ENCODE data around the gene NCKAP5.

Gene NCKAP5

DNA sequence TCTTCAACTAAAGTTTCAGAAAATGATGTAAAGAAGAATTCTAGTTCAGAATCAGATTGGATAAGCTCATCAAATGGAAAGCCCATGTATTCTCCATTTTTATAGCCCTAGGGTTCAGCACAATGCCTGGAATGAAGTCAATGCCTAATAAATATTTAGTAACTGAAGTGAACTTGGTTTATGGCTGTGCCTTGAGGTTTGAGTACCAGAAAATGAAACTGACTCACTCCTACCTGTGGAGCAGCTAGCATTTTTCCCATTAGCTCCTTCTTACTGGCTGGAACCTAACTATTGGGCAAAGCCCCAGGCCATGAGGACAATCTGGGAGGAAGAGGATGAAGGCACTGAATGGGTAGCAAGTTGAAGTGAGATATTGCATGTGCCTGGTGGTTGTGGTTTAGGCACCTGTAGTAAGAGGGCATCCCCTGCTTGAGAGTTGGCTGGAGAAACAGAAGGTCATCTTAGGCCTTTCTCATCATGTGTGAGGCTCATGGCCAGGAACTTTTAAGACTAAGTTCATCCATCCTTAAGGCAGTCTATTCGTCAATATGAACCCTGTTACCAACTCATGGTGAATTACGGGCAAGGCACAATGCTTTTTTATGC lies 813.3 kb downstream of the NCKAP5 start:
- no peak for DNase-seq (ENCODE audit: low spot score)

DNA sequence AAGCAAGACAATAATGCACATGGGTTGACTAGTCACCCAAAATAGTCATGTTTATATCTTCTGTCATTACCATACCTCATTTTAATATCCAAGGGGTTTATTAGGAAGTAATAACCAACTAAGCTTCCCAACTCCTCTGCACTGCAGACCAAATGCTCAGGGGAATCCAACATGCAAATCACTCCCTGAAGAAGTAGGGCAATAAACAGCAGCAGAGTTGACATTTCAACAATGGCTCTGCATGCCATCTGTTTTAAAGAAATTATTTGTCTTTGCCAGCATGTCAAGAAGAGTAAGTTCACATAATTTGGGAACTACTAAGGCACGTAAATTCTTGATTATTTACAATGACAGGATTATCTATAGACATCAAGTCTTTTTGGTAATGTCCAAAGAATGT lies 813.9 kb downstream of the NCKAP5 start:
- no peak for DNase-seq (ENCODE audit: low spot score)

DNA sequence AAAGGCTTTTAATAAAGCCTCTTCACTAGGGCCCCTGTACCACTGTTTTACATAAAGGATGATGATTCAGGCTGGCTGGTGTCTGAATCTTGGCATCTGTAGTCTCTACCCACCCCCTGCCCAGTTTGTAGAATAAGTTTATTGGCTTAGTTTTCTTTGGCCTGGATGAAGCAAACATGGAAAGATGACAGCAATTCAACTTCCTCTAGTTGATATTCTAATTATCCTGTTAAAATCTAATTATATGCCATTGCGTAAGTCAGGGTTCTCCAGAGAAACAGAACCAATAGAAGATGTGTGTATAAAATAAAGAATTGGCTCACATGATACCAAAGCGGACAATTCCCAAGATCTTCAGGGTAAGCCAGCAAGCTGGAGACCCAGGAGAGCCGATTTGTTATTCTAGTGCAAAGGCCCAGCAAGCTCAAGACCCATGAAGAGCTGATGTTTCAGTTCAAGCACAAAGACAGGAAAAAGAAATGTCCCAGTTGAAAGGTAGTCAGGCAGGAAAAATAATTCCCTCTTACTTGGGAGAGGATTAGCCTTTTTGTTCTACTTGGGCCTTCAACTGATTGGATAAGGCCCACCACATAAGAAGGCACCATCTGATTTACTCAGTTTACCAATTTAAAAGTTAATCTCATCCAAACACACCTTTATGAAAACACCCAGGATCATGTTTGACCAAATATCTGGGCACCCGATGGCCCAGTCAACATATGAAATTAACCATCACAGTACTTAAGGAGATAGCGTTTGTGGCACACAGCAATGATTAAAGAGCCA lies 815.6 kb downstream of the NCKAP5 start:
- DNase-seq (ENCODE audit: low spot score): no peak

DNA sequence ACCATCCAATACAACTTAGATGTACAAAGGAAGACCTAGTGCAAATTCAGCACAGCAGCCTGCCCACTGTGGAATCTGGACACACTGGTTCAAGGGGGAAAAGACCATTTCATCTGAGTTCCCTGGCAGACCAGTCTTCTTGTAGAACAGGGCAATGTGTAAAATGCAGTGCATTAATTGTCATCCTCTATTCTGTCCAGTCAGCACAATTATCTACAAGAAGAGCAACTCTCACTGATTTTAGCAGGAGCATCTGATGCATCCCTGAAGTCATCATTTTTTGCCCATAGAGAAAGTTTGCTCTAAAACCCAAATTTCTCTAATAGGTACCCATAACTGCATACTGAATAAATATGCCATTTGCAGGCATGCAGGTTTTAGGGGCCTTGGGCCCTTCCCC lies 816.4 kb downstream of the NCKAP5 start:
- no peak for DNase-seq (ENCODE audit: low spot score)

DNA sequence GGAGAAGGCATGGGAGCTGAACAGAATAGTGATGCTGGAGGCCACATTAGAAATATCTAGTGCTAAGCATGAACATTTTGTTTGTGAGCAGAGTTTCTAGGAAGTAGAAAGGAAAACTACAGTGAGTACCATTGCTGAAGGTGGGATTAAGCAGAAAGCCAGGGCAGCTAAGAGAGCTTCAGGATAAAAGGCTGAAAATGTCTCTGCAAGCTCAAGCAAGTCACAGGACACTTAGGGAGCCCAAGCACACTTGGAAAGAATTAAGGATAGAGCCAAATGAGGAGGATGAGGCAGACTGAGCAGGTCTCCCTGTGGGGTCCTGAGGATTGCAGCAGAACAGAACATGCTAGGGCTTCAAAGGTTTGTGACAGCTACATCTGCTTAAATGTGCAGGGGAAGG lies 817.7 kb downstream of the NCKAP5 start:
- DNase-seq (ENCODE audit: low spot score): no peak

DNA sequence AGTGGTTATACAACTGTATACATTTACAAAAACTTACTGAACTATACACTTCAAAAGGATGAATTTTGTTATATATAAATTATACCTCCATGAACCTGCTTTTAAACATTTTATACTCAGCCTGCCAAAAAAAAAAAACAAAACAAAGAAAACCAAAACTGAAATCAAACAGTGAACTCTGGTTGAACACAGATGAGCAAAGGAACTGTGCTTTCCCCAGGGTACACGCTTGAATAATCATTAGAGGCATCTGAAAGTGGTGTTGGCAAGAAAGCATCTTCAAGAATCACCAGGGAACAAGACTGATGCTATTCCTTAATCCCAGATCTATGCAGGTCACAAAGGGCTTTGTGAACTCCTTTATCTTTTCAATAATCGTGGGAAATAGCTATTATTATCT lies 821.2 kb downstream of the NCKAP5 start:
- DNase-seq (ENCODE audit: low spot score): no peak

DNA sequence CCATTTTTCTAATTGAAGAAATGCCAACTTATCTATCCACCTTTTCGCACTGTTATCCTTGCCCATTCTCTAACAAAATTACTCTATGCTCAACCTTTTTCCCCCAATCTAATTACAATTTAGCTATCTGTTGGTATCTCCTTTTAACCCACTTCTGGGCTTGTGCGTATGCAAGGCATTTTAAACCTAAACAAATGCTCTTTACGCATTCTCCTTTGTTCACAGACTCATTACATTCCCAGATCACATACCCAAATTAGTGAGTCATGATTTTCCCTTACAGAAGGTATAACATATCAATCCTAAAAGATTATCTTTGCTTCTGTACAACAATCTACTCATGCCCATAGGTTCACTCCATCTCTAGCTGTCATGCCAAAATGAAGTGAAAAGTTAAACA lies 826.5 kb downstream of the NCKAP5 start:
- no peak for DNase-seq (ENCODE audit: low spot score)

DNA sequence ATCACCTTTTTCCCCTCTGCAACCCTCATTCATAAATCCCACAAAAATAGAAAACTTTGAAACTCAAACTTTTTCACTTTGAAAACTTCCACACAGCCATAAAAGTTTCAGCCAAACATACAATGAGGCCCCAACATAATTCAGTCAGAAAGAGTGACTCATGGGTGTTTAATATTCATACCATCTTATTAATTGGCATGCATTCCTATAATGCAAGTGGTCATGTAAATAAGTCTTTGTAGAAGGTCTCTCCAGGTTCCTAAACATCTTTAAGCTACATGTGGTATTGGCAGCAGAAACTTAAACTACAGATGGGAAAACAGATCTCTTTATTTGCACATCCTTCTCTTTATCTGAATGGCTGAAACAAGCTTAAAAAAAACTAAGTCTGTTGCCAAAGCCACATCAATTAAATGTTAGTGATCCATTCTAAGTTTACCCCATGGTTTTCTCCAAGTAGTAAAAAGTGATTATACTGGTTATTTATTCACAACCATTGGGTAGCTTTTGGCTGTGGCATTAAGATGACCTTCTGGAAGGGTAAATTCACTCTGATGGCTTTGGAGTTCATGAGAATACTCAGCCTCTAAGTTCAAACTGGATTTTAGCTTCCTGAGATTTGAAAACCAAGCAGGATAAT lies 828.1 kb downstream of the NCKAP5 start:
- no peak for DNase-seq (ENCODE audit: low spot score)

DNA sequence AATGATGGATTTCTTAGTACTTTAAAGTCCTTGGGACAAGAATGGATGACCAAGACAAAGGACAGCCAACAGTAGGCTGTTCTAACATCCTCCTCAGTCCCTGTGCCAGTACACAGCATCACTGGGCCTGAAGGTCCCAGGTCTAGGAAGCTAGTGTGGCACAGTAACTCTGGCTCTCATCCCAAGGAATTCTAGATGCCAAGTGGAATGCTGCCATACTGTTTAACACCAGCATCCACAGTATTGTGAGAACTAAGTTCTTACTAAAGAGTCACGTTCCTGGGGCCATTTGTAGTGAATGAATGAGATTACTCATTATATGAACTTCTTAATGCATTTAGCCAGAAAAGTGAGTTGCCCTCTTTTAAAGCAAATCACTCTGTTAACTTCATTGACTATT lies 830.0 kb downstream of the NCKAP5 start:
- DNase-seq (ENCODE audit: low spot score): no peak

DNA sequence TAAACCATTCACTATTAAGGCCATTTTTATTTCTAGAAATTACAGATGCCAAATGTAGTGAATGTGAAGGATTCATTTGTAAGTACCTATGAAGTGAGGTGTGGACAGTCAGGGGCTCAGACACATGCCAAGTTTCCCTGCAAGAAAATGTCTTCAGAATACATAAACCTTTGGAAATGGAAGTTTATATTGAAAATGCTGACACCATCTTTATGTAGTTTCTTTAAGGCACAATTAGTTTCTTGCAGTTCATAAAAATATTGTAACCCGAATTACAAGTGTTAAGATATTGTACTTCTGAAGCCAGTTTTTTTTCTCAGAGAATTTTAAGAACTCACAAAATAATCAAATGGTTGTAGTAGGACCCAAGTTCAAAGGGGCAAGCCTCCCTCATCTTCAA lies 832.2 kb downstream of the NCKAP5 start:
- DNase-seq (ENCODE audit: low spot score): no peak

DNA sequence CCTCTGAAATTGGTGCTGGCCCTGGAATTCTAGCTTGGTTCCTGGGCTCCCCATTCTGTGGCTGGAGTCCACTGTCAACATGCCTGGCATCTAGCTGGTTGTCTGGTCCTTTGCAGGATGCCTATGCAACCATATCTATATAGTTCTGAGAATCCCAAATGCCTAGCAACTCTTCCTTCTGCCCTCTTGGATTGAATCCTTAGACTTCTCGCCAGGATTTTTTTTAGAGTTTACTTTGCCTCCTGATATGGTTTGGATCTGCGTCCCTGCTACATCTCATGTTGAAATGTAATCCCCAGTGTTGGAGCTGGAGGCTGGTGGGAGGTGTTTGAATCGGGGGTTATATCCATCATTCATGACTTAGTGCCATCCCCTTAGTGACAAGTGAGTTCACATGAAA lies 833.3 kb downstream of the NCKAP5 start:
- no peak for DNase-seq (ENCODE audit: low spot score)

DNA sequence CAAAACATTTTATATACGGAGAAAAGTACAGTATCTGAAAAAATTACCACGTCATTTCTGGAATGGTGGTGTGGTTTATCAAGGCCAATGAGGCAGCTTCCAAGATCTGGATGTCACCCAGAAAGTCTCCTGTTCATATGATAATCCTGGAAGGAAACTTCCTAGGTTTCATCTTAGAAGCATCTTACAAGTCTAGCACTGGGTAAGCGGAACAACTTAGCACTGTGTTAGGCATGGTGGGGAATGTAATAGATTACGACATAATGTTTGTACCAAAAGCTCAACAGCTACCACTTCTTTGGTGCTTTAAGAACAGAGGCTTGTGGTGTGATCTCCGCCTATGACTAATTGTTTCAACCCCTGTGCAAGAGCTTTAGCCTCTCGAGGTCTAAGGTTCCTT lies 835.2 kb downstream of the NCKAP5 start:
- DNase-seq (ENCODE audit: low spot score): no peak

DNA sequence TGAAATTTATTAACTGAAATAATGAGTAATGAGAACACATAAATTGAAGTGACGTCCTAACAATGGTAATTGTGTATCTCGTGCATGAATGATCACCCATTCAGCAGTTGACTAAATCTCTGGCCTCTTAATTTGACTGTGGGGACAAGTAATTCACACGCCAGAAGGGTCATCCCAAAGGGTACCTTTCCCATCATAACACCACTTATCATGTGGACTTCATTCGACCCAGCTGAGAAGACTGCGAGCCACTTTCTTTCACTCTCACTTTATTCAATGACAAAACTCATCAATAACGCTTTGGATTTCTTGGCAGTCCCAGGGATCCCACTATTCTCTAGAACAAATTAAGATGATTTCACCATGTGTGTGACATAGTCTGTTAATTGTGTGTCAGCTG lies 835.6 kb downstream of the NCKAP5 start:
- DNase-seq (ENCODE audit: low spot score): no peak

DNA sequence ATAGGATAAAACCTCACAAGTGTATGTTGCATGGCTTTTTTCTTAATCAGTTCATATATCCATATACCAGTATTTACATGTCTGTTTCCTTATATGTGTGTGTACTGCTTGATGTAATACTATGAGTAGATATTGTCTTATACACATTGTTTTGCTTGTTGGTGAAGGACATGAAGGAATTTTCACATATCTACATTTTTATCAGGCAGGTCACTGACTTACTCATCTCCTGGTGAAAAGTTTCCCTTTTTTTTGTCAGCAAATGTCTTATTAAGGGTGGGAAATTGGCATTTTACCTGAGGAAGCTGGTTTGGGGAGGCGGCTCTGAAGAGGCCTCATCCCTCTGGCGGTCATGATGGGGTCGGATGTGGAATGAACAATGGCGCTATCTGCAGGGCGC lies 836.8 kb downstream of the NCKAP5 start:
- DNase-seq (ENCODE audit: low spot score): no peak

DNA sequence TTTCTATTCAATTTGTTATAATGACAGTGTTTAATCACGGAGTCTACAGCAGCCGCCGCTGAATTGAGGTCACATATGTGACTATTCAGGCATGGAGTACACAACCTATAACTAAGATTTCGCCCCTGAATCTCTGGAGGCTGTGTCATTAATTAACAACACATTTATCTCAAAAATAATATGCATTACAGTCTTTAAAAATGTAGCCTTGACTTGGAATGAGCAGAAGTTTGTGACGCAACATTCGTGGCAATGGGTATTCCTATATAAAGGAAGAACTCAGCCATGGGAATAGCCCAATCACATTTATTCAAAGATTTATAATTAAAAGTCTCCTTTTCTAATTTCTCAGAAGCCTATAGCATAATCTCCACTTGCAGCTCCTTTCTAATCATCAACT lies 837.7 kb downstream of the NCKAP5 start:
- no peak for DNase-seq (ENCODE audit: low spot score)

DNA sequence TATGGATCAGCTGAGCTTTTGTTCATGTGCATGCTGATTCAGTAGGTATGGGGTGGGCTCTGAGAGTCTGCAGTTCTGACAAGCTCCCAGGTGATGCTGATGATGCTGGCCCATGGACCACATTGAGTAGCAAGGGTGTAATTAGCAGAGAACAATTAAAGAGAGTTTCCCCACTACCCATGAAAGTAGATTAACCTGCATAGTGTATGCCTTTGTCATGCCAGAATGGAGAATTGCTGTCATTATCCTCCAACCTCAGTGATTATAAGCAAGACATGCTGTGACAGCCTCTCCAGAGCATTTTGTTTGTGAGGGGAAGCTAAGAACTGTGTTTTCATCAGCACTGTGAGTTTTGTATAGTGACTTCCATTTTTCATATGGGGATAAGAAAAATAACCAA lies 838.7 kb downstream of the NCKAP5 start:
- DNase-seq (ENCODE audit: low spot score): no peak

DNA sequence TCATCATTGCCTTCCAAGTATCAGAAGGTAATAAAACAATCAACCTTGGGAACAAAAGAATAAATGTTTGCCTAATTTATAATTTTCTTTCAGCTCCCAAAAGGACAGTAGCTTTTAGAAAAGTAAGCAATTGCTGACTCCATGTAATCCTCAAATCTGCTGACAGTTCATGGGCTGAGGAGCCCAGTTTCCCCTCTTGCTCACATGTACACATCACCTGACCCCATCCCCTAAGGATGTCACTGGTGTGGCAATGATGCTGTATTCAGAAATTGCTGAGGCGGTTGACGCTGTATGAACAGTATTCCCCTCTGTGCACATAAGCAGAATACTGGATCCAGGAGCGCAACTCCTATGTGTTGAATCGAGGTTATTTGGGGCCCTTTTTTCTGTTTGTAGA lies 842.1 kb downstream of the NCKAP5 start:
- DNase-seq (ENCODE audit: low spot score): no peak

DNA sequence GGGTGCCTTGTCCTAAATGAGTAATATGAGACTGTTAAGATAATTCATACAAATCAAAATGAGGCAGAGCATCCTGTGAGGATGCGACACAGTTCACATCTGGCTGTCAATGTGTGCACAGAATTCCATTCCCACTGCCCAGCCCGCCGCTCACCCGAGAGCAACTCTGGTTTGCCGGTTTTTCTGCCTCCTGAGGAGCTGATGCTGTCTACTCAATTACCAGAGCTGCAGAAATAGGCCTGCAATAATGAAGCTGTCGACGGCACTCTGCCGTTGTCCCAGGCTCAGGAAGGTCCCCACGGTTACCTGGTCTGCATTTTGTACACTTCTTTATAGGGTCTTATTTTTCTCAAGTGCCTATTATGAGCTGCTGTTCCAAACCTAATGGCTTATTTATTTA lies 842.5 kb downstream of the NCKAP5 start:
- DNase-seq (ENCODE audit: low spot score): no peak

DNA sequence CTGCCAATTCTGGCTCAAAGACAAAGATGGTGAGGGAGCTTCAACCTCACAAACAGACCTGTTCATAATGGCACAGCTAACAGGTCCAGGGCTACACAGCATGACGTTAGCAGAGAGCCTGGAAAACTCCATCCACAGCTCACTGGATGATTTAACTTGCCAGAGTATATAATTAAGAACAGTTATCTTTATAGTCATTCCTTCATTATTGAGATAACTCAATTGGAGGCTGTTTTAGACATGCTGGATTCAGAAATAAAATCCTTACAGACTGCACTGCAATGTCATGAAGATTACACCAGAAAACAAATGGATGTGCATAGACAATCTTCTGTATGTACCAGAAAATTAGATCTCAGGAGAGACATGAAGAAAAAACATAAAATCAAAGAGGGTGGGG lies 843.1 kb downstream of the NCKAP5 start:
- no peak for DNase-seq (ENCODE audit: low spot score)

DNA sequence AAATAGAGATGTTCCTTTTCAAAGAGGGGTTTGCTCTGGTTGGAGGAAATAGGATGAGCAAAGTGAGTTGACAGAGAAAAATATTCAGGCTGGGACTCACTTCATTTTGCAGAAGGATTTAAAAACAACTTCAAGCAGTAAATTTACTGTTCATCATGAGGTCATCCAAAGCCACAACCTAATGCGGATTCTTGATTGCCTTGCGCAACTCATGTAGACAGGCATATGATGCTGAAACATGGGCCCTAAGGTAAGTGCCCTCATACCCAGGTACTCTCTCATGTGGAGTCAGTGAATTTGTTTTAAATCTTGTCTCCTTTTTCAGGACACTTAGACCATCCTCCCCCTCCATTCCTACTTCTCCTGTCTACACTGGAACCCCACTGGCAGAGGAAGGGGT lies 846.3 kb downstream of the NCKAP5 start:
- no peak for DNase-seq (ENCODE audit: low spot score)

DNA sequence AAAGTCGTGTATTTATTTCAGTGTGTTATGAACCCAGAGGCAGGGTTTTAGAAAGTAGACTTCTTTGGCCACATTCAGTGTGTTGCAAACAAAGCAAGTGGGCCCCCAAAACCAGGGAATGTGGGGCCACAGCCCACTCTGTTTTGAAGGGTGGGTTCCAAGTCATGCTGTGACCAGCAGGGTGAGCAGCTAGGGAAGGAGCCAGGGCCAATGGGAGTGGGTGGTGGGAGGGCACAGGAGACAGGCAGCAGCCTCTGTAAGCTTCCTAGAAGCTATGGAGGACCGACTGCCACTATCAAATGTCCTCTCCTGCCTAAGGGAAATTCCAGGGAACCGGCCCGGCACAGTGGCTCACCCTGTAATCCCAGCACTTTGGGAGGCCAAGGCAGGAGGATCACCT lies 847.9 kb downstream of the NCKAP5 start:
- DNase-seq (ENCODE audit: low spot score): no peak

DNA sequence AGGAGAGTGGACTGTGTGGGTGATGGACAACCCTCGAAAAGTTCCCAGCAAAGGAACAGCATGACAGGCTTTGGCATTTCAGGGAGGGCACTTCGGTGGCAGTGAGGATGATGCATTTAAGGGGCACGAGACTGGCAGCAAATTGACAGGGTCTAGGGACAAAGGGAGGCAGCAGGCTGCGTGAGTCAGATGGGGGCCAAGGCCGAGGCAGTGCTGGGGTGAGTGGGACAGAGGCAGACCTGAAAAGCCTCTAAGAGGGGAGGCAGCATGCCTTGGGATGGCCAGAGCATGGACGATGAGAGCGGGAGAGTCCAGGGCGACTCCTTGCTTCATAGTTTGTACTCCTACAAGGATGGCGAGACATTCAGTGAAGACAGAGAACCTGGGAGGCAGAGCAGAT lies 848.8 kb downstream of the NCKAP5 start:
- DNase-seq (ENCODE audit: low spot score): no peak

DNA sequence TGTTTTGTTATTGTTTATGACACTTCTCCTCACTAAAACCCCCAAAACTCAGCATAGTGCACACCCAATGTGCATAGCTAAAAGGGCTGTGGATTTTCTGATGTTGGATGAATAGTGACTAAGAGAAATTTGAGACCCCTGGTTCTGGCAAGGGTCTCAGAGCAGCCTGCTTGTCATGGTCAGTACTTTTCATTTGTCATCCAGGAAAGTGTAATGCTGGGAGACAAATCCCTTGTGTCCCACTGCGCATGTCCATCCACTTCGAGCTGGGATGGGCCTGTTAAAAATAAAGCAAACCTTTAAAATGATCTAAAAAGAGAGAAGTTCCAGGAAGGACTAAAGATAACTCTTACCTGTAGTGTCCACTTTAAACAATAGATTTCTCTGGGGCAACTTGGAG lies 851.3 kb downstream of the NCKAP5 start:
- DNase-seq (ENCODE audit: low spot score): no peak
